GM11168 (cell line): Measurements from ENCODE around the gene GALNT16.
"Not testable (repeated sequence)": the region's sequence is repeated elsewhere in the genome, so short reads cannot be mapped to it uniquely, and the experiment has no call there.

ENCODE experiments used
- in situ Hi-C: fragments of 300-500 bp; cut with MboI; formaldehyde crosslinking; loops from one replicate; pipeline ENCODE4 v1.12.0; 2022; ENCODE audit warnings: low sequenced_read_pairs; ENCODE audit not compliant: unreplicated experiment

The GALNT16 gene

DNA sequence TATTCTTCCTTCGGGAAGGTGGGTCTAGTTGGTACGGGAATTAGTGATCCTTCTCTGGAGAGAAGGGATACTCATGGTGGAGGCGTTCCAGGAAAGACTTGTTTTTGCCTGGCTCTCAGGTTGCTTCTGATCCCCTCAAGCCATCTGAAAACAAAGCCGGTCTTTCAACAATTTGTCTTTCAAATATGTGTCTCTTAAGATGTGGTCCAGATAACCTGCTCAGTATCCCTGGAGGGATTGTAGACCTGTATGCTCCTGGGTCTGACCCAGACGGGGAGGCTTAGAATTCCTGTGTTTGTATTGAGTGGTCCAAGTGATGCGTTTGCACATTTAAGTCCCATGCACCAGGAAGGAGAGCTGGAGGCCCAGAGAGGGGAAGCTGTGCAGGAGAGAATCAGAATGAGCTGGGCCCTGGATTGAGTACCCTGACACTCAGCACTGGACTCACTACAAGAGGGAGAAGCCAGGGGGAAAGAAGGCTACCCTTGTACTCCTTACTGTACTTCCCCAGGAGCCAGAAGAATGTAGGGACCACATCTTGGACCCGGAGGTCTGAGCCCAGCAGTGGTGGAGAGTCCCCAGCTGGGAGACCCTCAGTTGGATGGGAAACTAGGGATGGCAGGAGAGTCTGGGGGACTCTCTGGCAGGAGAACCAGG lies 97.7 kb downstream of the GALNT16 start:
- in situ Hi-C loops, result no loop called here

DNA sequence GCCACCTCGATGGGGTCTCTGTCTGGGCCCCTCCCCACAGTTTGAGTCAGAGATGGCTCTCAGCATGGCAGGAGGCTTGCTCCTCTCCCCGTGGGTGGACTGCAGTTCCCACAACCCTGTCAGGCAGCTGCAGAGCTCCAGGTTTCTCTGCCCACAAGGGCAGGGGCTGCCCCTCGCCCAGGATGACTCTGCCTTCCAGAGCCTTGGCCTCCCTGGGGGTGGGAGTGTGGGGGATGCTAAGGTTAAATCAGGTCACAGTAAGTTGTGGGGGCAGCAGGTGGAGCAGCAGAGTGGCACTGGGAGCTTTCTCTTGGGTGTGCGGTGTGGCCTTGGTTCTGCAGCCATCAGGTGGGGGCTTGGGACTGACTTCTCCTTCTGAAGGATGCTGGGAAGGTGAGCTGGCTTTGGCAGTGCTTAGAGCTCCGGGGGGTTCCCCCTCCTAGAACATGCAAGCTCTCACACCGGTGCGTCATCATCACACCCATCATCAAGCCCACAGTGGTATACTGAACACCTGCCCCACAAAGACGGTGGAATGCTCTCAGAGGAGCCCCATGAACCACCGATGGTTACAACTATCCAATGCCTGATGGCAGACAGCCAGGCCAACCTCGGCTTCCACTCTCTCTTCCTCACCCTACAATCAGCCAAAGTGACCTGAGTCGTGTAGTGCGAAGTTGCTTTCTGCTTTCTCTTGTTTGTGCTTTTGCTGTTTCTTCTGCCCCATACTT lies 98.4 kb downstream of the GALNT16 start:
- in situ Hi-C loops, result no loop called here

DNA sequence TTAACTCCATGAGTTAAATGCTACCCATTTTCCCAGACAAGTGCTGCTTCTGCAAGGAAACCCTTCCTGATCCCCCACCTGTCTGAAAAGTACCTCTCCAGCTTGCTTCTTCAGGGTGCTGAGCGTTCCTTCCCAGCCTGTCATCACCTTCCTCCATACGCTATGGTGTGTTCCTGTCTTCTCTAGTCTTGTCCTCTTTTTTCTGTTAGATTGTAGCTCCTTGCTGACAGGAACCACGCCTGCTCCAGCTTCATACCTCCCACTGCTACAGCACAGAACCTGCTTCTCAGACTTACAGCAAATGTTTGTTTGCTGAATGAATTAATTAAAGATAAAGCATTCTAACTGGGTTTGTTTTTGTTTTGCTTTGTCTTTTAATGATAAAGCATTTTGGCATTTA lies 99.0 kb downstream of the GALNT16 start:
- in situ Hi-C loops, result no loop called here

GRCh38 chr14:69360438-69361108 lies 100.6 kb downstream of the GALNT16 start:
- in situ Hi-C loops, result no loop called here

DNA sequence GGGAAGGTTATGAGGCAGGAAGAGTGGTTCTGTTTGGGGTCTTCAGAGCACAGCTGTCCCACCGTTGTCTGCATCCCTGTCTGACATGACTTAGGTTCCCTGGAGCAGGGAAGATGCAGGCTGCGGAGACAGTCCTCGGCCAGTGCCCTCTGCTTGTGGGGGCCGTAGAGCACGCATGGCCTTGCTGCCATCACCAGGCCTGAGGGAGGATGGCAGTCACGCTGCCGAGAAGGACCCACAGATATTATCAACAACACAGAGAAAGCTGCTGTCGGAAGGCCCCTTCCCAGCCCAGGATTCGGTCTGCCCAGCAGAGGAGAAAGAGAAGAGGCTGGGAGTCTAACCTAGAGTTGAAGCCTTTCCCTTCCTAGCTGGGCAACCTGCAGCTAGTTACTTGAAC lies 103.1 kb downstream of the GALNT16 start:
- in situ Hi-C loops, result no loop called here

GRCh38 chr14:69363964-69364363 lies 104.0 kb downstream of the GALNT16 start:
- in situ Hi-C loops, result no loop called here

GRCh38 chr14:69364378-69364777 lies 104.4 kb downstream of the GALNT16 start:
- in situ Hi-C loops, result no loop called here

DNA sequence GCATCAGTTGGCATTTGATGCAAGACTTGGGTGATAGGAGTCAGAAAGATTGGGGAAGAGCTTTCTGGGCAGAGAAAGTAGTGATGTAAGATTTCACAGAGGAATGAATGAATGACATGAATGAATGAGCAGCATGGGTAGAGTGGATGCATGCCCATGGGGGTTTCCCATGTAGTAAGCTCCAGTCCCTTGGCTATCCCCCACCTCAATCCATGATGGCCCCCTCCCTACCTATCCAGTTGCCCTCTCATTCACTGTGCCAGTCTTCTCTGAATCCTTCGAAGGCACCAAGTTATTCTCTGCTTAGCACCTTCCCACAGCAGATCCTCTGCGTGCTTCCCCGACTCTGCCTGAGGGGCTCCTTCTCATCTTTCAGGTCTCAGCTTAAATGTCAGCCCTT lies 106.1 kb downstream of the GALNT16 start:
- in situ Hi-C loops, result no loop called here

- in situ Hi-C loops, result no loop called here
These were observed 106.8 kb downstream of the GALNT16 start for GRCh38 chr14:69366761-69367160.

DNA sequence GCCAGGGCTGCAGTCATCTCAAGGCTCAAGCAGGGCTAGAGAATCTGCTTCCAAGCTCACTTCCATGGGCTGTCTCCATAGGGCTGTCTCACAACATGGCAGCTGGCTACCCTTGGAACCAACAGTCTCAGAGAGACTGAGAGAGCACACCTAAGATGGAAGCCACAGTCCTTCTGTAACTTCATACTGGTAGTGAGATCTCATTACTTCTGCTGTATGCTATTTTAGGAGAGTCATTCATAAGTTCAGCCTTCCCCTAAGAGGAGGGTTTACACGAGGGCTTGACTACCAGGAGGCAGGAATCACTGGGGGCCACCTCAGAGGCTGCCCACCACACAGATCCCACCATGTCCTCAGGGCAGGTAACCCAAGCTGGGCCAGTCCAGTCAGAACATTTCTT lies 108.4 kb downstream of the GALNT16 start:
- in situ Hi-C loops, result no loop called here

GRCh38 chr14:69370061-69370460 lies 110.1 kb downstream of the GALNT16 start:
- in situ Hi-C loops, result no loop called here

DNA sequence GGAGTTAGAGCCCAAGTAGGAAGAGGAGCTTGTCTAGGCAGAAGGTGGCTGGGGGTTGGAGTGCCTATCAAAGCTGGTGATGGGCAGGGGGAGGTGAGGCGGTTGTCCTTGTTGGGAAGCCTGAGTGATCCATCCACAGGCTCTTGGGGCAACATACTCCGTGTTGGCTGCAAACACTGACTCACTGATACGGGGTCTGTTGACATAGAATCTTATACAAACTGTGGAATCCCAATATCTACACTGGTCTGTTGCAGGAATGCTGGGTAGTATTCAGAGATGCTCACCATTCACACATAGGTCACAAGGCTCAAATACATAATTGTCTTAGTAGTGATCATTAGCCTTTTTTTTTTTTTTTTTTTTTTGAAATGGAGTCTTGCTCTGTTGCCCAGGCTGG lies 112.2 kb downstream of the GALNT16 start:
- in situ Hi-C loops, result no loop called here

DNA sequence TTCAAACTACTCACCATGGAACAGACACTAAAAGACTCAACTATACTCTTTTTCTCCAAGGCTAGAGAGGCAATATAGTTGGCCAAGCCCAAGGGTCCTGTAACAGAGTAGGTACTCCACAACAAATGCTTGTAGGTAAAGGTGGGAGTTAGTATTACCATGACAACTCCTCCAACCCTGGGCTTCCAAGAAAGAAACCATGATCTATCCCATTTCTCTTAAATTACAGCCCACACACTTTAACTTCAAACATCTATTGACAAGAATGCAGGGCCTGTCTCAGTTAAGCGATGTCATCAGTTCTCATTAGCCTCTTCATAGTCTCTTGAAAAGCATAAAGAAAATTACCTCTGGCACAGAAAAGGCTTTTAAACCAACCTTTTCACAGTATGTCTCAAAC lies 113.1 kb downstream of the GALNT16 start:
- in situ Hi-C loops, result no loop called here

- in situ Hi-C loops, result no loop called here
These were observed 114.3 kb downstream of the GALNT16 start for GRCh38 chr14:69374235-69374634.

GRCh38 chr14:69375182-69375581 lies 115.2 kb downstream of the GALNT16 start:
- in situ Hi-C loops, result no loop called here

- in situ Hi-C loops, result no loop called here
These were observed 115.8 kb downstream of the GALNT16 start for GRCh38 chr14:69375722-69376121.

GRCh38 chr14:69376439-69376838 lies 116.5 kb downstream of the GALNT16 start:
- in situ Hi-C loops, result no loop called here

- in situ Hi-C loops, result no loop called here
These were observed 118.3 kb downstream of the GALNT16 start for GRCh38 chr14:69378274-69378673.

GRCh38 chr14:69387311-69387710 lies 127.4 kb downstream of the GALNT16 start:
- in situ Hi-C loops, result no loop called here

DNA sequence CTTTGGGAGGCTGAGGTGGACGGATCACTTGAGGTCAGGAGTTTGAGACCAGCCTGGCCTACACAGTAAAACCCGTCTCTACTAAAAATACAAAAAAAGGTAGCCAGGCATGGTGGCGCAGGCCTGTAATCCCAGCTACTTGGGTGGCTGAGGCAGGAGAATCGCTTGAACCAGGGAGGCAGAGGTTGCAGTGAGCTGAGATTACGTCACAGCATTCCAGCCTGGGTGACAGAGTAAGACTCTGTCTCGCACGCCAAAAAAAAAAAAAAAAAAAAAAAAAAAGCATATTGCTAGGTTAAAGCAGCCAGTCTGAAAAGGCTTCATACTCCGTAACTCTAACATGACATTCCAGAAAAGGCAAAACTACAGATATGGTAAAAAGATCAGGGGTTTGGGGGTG lies 131.4 kb downstream of the GALNT16 start:
- in situ Hi-C loops, result not testable (repeated sequence)

- in situ Hi-C loops, result no loop called here
These were observed 132.5 kb downstream of the GALNT16 start for GRCh38 chr14:69392481-69392880.
